Stimulated activated CD8-positive, alpha-beta memory T cell treated with anti-CD3 and anti-CD28 coated beads, Interleukin-15, amount 100 ng/mL, for 4 hours (primary cell): ENCODE results near the gene VIPR1.
"Not testable (repeated sequence)": the region's sequence is repeated elsewhere in the genome, so short reads cannot be mapped to it uniquely, and the experiment has no call there.

Experiments
- DNase-seq, 2 donors: peaks; one replicate each; pipeline ENCODE4 v3.0.0-alpha.2; 2020; ENCODE audit warnings: low read depth in 2 of 2

VIPR1 gene

GRCh38 chr3:42578054-42578453 is 75.6 kb downstream of the VIPR1 start:
- DNase-seq = no peak

- not testable (repeated sequence) for DNase-seq
Measured at GRCh38 chr3:42579346-42579745, 76.9 kb downstream of the VIPR1 start.

- no peak for DNase-seq
Measured at GRCh38 chr3:42581400-42581708, 78.9 kb downstream of the VIPR1 start.

GRCh38 chr3:42581709-42582473 is 79.4 kb downstream of the VIPR1 start, which contains the start of gene SEC22C:
SEC22C (minus strand) TSS chr3:42581967; CDS start chr3:42569046, 12,921 bp downstream.
- DNase-seq = peak; percentile 91 to 92

- no peak for DNase-seq
Measured at GRCh38 chr3:42582474-42583070, 80.1 kb downstream of the VIPR1 start.
